ENCODE results near the gene ELL3.
"Not testable (repeated sequence)": the region's sequence is repeated elsewhere in the genome, so short reads cannot be mapped to it uniquely, and the experiment has no call there.

ELL3 gene
- 0.09 to 0.15 reads per million in 2 donors for total RNA-seq

DNA sequence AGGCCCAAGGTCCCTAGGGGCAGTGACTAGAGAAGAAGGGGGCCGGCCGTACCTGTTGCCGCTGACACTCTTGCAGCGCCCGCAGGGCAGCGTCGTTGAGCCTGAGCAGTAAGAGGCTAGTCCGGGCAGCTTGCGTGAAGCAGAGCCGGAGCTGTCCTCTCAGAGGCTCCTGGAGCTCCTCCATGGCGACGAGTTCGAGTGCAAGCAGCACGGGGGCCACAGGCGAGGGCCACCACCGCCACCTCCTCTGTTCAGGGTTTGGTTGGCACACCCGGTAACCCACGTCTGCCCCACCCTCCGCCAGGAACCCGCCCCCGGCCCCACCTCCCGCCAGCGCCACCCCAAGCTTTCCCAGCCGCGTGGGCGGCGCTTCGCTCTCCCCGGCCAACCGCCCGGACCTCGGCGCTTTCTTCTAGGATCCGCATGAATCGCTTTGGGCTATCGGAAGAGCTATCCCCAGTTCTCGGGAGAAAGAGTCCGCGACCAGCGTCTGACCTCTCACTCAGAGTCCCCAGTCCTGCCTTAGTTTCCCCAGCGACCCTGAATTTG lies at the start of gene ELL3:
Gene ELL3 (minus strand): TSS at position 249 of the 549 bp plus-strand sequence. CDS start 65 bp downstream, at position 184.
- DNase-seq = peak; percentile 65

DNA sequence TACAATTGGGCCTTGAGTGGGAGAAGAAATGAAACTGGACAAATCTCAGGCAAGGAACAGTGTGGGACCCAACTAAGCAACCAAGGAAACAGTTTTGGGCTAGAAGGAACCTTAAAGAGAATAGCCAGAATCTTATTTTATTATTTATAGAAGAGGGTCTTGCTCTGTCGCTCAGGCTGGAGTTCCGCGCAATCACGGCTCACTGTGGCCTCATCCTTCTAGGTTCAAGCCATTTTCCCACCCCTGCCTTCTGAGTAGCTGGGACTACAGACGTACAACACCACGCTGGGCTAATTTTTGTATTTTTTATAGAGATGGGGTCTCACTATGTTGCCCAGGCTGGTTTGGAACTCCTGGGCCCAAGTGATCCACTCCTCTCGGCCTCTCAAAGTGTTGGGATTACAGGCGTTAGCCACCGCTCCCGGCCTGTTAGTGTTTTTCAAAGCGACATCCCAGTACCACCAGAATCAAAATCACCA lies 49.3 kb upstream of the ELL3 start:
- no peak for DNase-seq

DNA sequence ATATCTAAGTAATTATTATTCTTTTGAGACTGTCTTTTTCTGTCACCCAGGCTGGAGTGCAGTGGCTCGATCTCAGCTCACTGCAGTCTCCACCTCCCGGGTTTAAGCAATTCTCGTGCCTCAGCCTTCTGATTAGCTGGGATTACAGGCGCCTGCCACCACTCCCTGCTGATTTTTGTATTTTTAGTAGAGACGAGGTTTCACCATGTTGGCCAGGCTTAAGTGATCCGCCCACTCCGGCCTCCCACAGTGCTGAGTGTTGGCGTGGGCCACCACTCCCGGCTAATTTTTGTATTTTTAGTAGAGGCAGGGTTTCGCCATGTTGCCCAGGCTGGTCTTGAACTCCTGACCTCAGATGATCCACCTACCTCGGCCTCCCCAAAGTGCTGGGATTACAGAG lies 48.5 kb upstream of the ELL3 start:
- not testable (repeated sequence) for DNase-seq

GRCh38 chr15:43824302-43825246 lies 47.8 kb upstream of the ELL3 start, which contains the start of gene MFAP1:
Gene MFAP1 (minus strand): TSS chr15:43824690. CDS start chr15:43824569, 121 bp downstream.
- peak; percentile 21 for DNase-seq

DNA sequence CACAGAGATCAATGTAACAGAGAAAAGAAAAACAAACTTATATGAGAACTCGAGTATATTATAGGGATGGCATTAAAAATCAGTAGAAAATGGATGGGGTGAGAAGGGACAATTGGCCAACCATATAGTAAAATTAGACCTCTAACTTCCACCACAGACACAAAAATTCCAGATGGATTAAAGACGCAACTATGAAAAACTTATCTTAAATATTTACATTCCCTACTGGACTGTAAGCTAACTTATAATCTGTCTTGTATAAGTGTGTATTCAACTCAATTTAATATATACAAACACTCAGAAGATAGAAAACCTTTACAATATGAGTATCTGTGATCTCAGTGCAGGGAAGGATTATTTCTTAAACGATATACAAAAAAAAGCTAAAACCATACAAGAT lies 44.7 kb upstream of the ELL3 start:
- DNase-seq = no peak

- DNase-seq = not testable (repeated sequence)
These were observed 38.3 kb upstream of the ELL3 start for GRCh38 chr15:43815064-43815463.

- no peak for DNase-seq
These were observed 32.4 kb upstream of the ELL3 start for GRCh38 chr15:43808960-43809678.

DNA sequence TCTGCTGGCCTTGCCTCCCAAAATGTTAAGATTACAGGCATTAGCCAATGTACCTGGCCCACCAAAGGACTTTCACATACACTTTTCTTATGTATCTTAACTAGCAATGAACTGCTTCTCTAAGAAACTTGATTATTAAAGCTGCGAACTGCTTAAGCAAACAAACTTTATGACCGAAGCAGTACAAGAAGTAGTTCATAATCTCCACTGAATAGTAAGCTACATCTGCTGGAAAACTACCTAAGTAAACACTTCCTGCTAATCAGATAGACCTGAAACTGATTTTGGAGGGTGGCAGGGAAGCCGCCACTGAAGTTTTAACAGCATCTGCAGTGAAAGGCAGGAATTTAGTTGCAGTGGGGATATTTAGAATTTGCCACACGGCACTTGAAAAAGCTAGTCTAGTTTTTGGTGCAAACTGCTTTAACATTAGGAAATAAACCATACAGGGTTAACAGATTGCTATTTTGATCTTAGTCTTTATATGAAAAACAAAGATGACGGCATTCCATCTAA lies 31.7 kb upstream of the ELL3 start:
- no peak for DNase-seq

- not testable (repeated sequence) for DNase-seq
These were observed 25.9 kb upstream of the ELL3 start for GRCh38 chr15:43802676-43803075.

- DNase-seq = peak; percentile 75
These were observed 23.7 kb upstream of the ELL3 start, which contains the start of gene HYPK for GRCh38 chr15:43800286-43801141. Gene HYPK (plus strand): TSS chr15:43800599. CDS start chr15:43800623, 24 bp downstream.

DNA sequence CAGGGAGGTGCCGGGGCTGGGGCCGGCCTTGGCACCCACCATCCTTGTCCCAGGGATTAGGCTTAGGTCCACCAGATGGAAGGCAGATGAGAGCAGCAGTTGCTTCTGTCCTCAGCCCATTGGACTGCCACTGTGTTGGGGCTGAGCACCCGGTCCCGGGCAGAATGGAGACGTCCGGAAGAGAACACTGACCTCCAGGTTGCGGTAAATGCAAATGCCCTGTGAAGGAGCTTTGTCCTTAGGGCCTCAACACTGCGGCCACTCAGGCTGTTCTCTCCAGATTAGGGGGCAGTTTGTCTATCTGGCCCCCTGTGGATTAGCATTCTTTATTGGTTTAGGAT lies 23.1 kb upstream of the ELL3 start, which contains the start of gene SERINC4:
Gene SERINC4 (minus strand): TSS at position 276 of the 341 bp plus-strand sequence. CDS start 234 bp downstream, at position 42.
- no peak for DNase-seq

DNA sequence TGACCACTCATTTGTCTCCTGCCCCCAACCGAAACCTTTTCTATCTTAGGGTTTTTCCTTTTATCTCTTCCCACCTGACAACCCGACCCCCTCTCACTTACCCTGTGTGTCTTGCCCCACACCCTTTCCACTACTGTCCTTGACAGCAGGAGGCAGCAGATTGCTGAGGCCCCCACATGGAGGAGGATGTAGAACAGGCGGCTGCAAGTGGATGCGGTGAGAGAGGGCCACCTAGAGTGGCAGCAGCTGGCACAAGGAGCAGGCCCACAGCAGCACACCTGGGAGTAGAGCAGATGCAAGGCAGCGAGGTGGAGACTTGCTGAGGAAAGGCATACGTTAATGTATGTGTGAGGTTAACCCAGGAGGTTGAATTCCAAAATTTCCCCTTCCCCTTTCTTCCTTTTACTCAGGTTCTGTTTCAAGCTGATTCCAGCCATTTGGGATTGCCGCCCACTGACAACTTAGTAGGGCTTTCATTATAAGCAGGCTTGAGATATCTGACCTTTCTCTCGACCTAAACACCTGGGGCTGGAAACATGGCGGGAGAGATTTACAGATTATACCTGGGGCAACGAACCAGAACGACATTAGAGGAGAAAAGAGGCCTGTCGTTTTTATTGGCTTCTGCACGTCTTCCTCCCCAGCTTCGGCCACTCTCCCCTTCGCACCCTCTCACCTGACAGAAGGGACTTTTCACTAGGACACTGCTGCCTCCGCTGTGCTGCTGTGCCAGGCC lies 22.6 kb upstream of the ELL3 start:
- DNase-seq = no peak

- DNase-seq = no peak
These were observed 19.8 kb upstream of the ELL3 start for GRCh38 chr15:43796566-43796965.

- DNase-seq = no peak
These were observed 19.2 kb upstream of the ELL3 start for GRCh38 chr15:43795997-43796396.

DNA sequence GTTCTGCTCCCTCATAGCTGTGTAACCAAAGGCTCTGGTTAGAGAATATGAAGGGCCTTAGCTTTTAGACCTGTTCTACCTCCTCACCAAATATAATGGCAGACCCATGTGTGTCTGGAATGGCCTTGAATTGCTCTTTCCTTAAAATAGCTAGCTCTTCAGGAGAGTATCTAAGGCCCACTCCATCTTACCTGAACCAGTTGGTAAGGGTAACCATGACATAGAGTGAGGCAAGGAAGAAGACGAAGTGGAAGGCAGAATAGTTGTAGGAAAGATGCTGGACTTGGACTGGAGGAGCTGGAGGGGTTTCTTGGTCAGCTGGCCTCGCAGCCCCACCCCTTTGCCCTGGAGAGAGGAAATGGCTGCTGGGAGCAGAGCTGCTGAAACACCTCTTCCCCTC lies 18.4 kb upstream of the ELL3 start:
- DNase-seq = no peak

DNA sequence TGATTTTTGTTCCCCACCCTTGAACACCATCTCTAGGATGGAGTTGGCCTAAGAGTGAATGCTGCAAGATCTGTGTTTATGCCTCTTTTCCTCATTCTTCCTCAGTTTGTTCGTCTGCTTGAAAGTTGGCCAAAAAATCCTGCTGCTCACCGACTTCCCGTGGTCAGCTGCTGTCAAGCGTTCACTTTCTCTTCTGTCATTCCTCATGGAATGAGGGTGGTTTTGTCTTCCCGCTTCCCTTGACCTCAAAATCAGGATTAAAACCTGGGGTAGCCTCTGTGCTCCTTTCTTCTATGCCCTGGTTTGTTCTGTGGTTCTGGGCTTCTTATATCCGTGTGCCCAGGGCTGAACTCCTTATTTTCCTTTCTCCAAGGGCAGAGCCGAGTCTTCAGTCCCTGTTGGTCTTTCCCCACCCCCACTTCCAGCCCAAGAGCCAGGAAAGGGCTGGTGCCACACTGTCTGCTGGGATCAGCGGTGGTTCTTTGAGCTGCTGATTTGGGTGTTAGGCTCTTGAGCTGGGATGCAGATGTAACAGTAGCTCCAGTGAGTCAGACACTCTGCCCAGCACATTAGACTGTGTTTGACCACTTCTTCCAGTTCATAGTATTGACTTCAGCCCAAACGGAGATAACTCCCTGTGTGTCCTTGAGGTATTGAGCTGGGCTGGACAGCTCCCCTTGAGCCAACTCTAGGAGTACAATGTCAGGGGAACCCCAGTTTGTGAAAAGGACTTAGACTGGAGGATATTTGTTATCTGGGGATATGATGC lies 17.7 kb upstream of the ELL3 start:
- DNase-seq = no peak

GRCh38 chr15:43793647-43794046 lies 16.9 kb upstream of the ELL3 start:
- no peak for DNase-seq

- no peak for DNase-seq
These were observed 16.2 kb upstream of the ELL3 start for GRCh38 chr15:43792761-43793476.

DNA sequence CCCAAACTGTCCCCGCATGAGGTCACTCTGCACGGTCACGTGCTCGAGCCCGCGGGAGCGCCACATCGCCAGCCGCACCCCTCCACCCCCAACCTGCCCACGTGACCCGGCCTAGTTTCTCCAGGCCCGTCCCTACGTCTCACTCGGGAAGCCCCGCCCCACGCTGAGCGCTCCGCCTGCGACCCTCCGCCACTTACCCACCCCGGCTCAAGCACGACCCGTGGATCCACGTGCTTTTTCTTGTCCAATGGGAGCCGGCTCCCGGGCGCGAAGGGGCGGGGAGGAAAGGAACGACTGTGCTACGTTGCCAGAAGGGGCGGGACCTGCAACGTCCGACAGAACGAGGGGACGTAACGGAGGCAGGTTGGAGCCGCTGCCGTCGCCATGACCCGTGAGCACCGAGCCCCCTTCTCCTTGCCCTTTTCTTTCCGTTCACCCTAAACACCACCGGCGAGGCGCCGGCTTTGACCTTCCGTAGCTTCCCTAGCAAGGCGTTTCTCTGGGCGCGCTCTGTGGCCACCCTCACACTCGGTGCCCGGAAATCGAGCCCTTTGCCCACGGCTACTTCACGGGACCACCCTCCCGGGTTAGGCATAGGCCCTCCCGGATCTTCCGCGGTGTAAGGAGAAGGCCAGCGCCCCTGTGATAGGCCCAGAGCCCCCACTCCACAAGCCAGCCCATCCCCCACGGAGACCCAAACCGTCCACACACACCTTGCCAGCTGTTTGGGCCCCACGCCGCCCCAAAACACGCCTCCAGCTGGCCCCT lies 15.4 kb upstream of the ELL3 start, which contains the start of gene SERF2:
Gene SERF2 (plus strand): TSS at position 328 of the 768 bp plus-strand sequence. CDS start 57 bp downstream, at position 385.
- DNase-seq = peak; percentile 100
